NCI-H2227 (cell line): ENCODE data around the gene AURKB.

Experiments
- DNase-seq: peaks from one replicate; lab custom pipeline; 2025; ENCODE audit not compliant: unreplicated experiment; lab: John Stamatoyannopoulos, UW

Gene AURKB

DNA sequence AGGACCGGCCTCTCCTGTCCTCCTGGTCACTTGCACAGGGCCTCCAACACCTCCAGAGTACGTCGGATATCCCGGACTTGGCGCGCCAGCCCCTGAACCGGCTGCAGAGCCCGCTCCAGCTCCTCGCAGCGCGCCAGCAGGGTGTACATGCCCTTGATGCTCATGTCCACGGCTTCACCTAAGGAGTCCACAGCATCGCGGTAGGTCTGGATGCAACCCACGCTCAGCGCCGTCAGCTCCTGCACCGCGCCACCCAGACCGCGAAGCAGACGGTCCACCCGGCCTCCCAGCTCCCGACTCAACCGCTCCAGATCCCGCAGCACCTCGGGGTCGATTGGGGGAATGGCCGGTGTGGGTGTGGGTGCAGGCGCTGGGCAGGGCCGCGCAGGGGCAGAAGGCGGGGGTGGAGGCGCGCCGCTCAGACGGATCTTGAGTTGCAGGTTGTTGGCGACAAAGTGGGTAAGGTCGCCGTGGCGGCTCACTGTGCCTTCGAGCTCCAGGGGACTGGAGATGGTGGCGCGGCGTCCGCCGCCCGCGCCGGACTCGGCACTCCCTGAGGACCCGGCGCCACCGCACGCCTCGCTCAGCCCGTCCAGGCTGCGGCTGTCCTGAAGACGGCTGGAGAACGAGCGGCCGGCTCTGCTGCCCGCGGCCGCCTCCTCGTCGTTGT, 21.2 kb downstream of the AURKB start:
- DNase-seq, result no peak

DNA sequence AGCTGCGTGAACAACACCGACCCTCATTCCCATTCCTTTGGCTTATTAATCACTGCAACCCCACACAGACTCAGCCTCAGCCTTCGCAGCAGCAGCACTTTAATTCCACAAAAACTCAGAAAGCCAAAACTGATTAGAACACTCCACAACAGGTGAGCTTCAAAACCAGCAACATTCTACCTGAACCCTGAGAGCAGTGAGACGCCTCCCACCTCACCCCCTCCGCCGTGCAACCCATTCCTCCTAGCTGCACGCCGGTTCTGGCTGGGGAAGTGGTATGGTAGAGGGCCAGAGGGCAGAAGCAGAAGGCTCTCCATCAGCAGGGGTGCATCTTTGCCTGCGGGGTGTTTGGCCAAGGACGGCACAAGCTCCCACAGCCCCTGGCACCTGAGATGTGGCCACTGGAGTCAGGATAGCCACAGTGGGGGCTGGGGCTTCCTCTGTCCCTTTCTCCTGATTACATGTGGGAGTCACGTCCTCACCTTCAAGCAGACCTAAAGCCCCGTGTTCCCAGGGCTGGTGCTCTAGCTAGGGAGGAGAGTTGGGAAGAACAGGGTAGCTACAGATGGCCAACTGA, 22.0 kb downstream of the AURKB start:
- DNase-seq, result no peak

DNA sequence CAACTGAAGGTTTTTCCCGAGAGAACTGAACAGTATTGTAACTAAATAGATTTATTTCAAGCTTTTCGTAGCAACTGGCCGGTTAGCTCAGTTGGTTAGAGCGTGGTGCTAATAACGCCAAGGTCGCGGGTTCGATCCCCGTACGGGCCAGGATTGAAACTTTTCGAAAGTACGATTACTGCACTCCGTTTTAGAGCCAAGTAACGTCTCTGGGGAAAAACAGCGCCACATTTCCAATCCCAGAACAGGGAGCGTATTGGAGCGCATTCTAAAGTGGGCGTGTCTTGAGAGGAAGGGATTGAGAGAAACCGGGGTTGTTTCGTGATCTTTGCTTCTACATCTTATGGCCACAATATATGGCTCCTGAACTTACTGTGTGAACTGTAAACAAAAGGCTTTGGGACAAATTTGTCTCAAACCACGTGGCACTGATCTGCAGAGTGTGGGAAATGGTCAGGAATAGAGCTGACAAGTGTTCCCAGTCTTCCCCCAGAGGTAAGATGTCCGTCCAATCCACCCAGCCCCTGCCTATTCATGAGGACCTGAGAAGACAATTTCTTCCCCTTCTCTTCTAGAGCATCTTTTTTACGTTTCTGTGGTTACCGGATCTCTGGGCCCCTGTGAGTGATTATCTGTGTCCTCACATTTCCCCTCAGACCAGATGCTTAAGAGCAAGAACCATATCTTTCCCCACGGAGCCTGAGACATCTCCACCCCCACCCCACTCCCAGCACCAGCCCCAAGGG, 22.7 kb downstream of the AURKB start:
- peak; percentile 93 for DNase-seq

DNA sequence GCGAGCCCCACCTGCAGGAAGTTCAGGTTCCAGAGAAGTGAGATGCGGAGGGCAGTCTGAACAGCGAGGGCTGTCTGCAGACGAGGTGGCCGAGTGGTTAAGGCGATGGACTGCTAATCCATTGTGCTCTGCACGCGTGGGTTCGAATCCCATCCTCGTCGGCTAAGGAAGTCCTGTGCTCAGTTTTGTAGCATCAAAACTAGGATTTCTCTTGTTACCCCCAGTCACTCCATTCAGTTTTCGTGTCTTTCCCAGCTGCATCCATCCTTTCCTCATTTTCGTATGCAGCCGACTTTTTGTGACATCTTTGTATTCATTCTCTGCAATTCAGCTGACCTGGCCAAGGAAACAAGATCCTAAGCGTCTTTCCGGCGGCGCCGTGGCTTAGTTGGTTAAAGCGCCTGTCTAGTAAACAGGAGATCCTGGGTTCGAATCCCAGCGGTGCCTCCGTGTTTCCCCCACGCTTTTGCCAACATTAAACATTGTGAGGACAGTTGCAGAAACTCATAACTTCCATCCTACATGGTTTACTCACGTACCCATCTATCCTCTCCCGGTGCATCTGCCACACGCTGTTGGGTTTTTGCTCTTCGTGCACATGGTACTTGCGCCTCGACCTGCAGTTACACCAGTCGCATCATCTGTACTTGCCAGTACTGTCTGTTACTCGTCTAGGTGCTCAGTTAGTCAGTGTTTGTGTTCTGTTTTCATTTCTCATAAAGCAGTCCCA, 23.4 kb downstream of the AURKB start:
- peak; percentile 92 for DNase-seq

DNA sequence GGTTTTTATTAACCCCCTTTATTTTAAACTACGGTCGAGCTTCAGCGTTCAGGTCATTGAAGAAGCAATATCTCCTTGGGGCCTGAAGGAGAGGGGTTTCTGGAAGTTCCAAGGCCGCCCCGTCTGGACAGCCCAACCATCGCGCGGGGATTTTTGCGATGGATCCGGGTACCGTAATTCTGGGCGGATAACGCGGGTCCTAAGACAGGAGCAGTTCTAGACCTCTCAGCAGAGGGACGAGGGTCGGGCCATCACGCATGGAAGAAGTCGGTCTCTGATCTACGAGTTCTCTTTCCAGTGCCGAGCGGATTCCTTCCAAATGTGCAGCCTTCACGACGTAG, 24.0 kb downstream of the AURKB start:
- no peak for DNase-seq

DNA sequence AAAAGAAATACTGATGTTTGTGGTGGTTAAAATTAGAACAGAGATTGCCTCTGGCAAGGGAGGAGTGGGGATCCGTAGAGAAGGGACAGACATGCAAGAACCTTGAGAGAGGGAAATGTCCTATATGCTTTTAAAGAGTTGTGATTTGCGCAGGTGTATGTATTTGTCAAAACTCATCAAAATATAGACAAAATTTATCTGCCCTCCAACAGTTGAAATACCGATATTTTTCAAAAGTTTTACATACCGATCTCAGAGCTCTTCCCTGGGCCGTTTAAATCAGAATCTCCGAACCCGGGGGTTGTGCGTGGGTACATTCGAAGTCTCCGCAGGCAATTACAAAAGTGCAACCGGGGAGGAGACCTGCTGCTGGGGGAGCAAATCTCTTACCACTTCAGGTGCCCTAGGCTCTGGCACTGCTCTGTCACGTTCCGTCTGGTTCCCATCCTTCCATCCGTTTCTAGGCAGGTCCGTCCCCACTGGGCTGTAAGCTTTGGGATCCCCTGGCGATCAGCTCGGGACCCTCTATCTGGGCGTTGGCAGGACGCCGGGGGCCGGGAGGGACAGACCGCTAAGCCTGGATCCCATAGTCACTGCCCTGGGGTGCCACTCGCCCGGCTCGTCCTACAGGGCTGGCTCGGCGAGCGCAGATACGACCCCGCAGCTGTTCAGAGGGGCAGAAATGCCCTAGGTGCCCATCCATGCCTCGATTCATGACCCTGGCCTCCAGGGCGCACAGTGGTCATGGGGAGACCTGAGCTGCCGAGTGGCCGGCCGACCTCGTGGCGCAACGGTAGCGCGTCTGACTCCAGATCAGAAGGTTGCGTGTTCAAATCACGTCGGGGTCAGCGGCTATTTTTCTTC, 24.6 kb downstream of the AURKB start:
- DNase-seq, result peak; percentile 70

DNA sequence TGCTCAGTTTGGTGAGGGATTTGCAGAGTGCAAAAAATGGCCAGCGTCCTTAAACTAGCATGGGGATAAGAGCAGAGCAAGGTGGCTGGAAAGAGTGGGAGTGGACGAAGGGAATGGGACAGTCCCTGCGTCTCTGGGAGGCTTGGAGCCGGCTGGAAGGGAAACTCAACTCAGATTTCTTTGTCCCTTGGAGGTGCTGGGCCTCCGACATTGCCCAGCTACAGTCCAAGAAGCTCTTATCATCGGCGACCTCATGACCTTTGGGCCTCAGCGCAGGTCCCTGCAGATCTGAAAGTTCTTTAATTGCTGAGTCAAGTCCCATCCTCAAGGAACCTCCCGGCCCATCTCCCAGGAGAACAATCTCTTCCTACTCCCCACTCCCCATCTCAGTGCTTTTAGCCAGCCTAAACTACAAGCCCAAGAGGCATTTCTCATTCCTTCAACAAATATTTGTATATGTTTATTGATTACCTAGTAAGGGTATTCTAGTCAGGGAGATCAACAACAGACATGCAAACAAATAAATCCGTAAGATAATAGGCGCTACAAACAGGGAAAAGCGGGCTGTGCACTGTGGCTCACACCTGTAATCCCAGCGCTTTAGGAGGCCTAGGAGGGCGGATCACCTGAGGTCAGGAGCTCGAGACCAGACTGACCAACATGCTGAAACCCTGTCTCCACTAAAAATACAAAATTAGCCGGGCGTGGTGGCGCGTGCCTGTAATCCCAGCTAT, 33.2 kb downstream of the AURKB start:
- no peak for DNase-seq

DNA sequence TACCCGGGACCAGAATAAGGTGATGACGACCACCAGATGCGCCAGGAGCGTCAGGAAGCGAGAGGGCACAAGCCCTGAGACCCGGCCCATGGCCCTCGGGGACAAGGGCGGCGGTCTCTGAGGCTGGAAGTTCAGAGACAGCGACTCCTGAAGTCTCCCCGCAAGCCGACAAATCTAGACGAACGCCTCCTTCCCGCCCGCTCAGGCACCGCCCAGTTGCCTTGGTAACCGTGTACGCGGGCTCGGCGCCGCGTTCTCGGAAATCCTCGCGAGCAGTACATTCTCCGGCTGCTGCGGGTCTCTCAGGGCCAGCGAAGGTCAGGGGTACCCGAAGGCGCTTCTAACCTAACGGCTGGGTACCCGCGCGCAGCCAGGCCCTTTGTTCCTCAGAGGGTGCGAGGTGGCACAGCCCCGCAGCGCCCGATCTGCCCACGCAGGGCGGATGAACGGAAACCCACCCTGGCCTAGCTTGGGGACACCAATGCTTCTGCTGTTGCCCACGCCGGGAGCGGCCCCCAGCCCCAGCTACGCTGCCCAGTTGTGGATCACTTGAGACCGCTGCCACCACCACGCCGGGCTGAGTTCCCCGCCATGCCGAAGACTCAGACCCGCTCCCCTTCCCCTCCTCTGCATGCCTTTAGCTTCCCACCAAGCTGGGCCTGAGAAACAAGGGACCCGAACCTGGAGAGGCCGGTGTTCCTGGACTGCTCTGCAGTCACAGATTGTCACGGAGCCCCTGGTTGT, 34.0 kb downstream of the AURKB start, which contains the start of gene TMEM107:
TMEM107 (minus strand) TSS at position 184 of the 744 bp plus-strand sequence; CDS start at position 90, 94 bp downstream.
- peak; percentile 90 for DNase-seq

DNA sequence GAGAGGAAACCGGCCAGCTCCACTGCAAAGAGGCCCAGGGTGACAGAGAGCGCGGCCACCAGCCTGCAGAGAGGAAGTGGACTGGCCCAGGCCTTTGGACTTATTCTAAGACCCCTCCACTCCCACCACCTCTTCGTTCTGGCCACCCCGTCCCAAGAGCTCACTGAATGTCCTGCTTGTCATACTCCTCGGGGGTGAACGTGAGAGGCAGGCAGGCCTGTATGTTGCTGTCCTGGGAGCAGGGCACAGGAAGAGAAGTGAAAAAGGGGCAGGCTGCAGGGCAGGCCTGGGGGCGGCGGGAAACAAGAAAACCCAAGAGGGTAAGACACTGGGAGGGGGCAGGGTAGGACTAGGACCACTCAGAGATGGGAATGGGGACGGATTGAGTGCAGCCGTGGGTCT, 34.6 kb downstream of the AURKB start:
- DNase-seq, result no peak

DNA sequence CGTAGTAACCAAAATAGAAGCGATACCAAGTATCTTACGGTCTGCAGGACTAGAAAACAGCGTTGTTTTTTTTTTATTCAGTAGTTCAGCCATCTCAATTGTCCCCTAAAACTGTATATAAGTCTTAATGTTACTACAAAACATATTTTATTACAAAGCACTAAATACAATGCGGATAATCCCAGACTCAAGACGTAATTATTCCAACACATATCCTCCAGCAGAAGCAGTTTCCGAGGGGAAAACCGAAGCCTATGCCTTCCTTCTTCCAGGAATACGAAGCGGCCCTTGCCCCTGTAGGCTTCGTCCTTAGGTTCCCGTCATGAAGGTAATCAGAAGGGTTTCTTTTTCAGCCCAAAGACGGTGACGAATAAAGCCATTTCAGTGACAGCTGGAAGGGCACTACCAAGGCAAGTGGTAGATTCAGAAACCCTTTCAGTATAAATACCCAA, 36.5 kb downstream of the AURKB start:
- DNase-seq, result no peak

DNA sequence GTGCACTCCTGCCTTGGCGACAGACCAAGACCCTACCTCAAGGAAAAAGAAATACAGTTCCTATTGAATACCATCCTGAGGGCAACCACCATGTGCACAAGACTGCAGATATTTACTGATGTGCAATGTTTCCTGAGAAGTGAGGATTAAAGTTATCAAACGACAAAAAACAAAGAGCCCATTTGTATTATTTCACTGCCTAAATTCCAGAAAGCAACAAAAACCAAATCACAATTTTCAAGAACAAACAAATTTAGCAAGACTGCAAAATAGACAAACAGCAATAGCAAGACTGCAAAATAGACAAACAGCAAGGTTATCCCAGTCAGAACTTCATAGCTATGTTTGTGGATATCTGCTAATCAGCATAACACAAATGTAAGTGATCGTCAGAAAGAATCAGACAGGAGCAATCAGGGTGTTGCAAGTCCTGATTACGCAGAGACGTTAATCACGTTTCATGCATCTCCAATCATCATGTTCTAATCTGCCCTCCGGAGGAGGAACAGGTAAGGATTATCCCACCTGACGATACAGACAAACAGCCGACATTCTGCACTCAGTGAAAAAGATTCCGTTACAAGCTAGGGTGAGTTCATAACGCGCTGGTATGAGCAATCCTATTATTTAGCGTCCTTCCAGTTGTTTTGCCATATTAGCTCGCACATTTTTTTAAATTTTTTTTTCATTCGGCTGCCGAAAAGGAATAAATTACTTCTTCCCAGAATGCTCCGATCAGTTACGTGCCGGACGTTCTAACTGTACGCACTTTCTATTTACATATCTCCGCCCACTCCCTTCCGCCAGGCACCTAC, 37.1 kb downstream of the AURKB start:
- peak; percentile 85 for DNase-seq

DNA sequence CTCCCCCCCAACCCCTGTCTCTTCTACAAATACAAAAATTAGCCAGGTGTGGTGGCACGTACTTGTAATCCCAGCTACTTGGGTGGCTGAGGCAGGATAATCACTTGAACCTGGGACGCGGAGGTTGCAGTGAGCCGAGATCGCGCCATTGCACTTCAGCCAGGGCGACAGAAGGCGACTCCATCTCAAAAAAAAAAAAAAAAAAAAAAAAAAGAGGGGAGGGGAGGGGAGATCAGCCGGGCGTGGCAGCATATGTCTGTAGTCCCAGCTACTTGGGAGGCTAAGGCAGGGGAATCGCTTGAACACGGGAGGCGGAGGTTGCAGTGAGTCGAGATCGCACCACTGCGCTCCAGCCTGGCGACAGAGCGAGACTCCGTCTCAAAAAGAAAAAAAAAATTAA, 40.2 kb downstream of the AURKB start:
- peak; percentile 30 for DNase-seq

DNA sequence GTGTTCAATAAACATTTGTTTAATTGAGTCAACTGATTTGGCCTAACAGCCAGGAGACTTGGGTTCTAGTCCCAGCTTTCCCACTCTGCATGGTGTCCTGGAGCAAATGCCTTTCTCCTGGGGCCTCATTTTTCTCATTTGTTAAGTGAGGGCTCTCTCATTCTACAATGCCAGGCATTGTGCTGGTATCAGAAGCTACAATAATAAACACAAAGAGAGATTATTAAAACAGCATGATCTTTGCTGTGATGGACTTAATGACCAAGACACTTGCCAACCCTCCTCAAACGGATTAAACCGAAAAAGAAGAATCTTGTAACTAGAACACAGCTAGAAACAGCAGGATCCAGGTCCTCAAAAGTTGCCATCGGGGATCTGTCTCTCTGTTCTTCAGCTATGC, 42.8 kb downstream of the AURKB start:
- DNase-seq, result no peak

DNA sequence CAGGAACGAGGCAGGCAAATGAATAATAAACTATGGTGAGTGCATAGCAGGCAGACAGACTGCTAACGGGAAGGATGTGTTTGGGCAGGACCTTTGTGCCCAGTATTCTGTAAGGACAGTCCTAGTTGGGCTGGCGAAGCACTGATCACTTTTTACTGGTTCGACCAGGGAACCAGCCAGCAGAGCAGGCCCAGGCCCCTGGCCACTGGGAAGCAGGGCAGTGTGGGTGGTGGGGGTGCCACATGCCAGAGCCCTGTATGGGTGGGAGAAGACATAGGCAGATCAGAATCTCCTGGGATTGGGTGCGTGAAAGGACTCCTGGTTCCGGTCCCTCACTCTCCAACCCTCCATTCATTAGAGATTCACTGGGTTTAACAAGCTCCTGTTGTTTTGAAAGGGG, 43.6 kb downstream of the AURKB start:
- no peak for DNase-seq

DNA sequence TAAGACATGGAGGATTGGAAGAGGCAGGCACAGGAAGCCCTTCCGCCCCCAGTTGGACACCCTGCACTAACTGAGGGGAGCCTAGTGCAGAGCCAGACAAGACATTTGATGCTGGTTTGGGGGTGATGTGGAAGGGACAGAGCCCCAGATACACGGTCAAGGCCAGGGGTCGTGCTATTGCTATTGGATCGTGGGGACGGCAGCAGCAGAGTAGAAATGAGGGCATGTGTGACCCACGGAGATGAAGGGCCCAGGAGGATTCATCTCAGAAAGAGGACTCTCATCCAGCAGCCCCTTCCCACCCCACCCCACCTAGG, 45.6 kb downstream of the AURKB start:
- DNase-seq, result no peak

DNA sequence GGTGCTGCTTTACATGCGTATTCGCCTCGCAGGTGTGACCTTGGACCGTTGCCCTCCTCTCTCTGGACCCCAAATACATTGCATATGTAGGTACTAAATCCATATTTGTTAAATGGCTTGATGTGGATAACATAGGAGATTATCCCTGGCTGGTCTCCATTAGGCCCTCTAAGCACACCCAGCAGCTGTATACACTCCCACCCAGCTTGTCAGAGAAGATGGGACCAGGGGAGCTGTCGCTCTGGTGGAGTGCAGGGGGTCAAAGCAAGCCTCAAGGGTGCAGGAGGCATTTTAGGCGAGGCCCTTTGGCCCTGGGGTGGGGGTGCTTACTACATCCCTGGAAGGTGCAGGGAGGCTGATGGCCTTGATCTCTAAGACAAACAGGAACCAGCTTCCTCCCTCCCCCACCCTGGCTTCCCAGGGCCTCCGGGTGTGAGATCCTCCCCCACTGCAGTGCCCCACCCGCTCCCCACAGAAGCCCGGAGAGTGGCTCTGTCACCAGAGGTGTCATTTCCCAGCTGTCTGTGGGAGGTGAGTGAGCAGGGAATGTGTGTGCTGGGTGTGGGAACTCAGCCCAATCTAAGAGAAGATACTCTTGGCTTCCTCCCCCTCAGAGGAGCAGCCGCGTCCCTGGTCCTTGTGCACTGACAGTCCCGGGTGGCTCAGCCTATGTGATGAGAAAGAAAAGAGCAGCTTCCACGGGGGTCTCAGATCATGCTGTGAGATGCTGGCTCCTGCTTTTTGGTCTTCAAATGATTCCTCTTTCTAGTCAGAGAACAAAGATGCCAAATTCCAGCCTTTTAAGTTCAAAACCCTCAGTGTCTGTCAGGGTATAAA, 46.2 kb downstream of the AURKB start:
- peak; percentile 50 for DNase-seq
